NCI-H446 (cell line): ENCODE measurements around the gene GRID2.

Experiments
- DNase-seq, 2 experiments: peaks; one replicate each; lab custom pipeline; 2025; lab: John Stamatoyannopoulos, UW

The GRID2 gene

DNA sequence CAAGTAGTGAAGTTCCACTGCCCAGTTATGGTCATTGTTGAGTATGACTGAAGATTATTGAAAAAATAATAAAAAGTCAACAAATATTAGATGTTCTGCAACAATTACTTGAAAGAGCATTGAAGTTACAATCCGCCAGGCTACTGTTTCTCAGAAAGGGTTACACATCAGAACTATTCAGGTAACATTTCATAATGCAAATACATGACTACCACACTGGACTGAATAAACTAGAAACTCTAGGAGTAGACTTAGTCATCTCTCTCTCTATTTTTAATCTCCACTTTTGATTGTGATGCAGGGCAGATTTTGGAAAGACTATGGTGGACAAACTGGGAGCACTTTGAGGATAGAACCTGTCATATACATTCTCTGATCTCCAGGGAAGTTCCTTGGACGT lies 776.5 kb downstream of the GRID2 start:
- DNase-seq: no peak

DNA sequence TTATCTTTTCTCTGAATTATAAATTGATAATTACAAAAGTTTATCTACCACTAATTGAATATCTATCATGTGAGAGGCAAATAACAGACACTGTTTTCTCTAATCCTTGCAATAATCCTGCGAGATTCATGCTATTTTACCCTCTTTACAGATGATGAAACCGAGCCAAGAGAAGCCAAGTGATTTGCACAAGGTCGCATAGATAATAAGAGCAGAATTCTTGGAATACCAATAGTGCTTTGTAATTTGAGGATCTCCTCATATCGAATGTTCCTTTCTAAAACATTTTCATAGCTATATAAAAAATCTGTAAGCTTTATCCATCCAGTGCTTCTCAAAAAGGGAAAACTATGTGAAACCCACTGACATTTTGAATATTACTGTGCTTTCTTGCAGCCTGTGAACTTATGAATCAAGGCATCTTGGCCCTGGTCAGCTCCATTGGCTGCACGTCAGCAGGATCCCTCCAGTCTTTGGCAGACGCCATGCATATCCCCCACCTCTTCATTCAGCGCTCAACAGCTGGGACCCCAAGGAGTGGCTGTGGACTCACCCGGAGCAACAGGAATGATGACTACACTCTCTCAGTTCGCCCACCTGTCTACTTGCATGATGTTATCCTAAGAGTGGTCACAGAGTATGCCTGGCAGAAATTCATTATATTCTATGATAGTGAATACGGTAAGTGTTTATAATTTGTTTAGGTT lies 781.0 kb downstream of the GRID2 start:
- peak in 1 of 2 experiments; percentile 74 for DNase-seq

DNA sequence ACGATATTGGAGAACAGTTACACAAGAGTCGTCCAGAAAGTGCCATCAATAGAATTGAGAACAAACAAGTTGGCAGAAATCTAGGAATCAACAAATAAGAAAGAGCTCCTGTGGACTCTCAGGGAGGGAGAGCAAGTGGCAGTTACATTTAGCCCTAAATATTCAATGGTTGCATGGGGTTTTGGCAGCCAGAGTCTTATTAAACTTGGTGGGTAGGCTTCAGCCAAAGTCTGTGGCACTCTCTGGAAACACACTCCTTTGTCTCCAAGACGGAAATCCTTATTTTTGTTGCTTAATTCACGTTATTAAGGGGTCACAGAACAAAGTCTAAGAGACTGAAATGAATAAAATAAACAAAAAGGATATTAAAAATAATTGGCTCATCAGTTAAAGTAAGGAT lies 782.6 kb downstream of the GRID2 start:
- peak; percentile 44 to 54 for DNase-seq

DNA sequence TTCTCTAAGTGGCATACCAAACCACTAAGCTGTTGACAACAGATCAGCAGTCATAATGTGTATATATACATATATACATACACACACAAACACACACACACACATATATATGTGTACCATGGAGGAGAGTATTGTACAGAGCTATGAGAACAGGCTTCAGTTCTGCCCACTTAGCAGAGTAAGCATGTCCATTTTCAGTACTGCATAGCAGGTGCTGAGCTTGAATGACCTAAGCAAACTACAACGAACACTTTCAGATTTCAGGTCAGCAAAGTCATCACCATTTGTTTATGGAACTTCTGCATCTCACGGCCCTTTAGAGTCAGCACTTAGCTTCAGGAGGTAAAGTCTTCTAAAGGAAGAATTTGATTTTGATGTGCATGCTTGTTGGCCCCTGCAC lies 789.0 kb downstream of the GRID2 start:
- no peak for DNase-seq

DNA sequence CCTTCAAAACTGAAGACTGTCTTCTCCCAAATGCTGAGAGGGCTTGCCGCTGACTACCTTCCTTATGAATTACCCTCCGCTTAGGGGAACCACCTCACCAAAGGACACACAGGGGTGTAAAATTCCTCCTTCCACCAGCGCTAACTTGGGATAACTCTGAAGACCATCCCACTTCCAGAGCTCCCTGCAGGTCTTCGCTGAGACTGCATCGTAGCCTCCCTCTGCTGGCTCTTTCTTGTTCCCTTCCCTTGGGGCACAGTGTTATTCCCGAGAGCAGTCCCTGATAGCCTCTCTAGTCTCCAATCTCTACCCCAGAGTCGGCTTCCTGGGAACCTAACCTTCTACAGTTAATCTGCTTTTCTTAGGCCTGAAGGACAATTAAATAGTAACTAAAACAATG lies 799.3 kb downstream of the GRID2 start:
- no peak for DNase-seq

DNA sequence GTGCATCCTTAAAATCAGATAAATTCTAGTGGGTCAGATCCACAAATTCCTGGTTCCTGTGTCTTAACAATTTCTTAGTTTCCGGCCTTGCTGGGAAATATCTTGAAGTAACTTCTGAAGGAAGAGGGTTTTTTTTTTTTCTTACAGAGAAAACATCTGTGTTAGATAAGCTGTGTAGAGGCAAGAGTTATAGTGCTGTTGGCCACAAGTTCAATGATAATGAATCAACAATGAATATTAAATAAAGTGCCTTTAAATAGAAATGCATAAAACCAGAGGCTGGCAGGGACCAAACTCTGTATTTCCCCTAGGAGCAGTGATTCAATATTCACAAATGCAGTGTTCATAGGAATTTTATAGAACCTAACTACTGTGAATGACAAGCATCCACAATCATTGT lies 812.9 kb downstream of the GRID2 start:
- DNase-seq: no peak

DNA sequence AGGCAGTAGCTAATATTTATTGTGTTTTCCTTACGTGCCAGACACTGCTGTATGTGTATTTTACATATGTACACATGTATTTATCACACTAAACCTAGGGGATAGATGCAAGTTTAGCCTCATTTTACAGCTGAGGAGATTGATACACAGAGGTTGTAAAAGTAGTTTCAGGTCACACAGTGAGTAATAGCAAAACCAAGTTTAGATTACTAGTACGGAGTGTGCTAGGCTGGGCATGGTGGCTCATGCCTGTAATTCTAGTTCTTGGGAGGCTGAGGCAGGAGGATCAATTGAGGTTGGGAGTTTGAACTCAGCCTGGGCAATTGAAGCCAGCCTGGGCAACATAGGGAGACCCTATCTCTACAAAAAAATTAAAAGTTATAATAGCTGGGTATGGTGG lies 823.7 kb downstream of the GRID2 start:
- DNase-seq: no peak

DNA sequence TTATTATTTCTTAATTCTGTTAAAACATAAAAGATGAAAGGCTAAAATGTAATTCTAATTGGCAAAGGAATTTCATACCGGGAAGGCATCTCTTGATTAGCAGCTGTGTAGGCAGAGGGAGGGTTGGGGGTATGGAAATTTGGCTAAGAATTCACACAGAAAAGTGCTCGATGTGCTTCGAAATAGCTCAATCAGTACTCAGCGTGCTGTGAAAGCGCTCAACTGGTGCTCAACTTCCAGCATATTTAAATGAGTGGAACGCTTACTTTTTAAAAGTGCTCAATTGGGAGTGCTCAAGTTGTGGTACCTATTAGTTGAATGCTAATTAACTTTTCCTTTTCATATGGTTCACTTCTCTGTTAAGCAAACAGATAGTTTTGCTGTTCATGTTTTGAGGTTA lies 828.9 kb downstream of the GRID2 start:
- DNase-seq: no peak

DNA sequence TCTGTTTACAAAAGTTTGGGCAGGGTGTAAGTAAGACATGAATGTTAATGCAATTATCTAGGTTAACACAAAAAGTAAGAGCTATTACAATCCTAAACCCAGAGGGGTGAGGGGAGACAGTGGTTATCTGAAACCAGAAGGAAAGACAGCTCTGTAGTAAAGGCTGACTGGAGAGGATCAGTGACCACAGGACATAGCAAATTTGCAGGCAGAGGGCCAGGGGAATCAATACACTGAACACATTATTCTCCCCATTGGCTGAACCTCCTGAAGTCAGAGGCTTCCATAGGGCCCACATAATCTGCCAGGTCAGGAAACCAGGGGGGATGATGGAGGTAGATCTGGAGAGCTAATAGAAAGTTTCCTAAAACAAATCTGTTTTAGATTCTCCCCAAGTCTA lies 835.4 kb downstream of the GRID2 start:
- no peak for DNase-seq

DNA sequence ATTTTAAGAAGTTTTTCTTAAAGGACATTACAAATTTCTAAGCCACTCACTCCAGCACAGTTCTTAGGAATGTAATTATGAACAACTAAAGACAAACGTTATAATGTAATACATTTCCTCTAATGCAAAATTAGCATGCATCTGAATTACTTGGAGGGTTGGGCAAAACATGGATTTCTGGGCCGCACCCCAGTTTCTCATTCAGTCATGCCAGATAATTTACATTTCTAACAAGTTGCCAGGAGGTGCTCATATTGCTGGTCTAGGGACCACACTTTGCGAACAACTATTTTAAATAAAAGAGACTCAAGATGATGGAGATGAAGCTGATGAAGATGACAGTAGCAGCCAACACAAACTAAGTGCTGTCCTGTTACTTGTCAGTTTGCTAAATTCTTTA lies 840.1 kb downstream of the GRID2 start:
- no peak for DNase-seq

DNA sequence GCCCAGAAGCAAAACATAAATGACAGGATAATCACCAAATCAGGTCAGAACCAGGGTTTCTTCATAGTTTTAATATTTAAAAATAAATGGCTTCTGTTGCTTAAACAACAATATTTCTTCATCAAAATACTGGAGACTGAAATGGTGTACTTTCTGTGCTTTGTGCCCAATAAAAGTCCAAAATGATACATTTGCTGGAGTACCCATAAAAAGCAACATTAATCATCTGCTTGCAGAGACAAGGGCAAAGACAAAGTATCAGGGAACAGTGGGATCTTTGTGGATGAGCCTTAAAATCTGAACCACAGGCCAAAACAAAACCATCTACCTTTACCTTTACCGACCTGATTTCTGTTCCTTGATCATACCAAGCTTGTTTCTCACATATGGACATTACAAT lies 840.9 kb downstream of the GRID2 start:
- DNase-seq: no peak

DNA sequence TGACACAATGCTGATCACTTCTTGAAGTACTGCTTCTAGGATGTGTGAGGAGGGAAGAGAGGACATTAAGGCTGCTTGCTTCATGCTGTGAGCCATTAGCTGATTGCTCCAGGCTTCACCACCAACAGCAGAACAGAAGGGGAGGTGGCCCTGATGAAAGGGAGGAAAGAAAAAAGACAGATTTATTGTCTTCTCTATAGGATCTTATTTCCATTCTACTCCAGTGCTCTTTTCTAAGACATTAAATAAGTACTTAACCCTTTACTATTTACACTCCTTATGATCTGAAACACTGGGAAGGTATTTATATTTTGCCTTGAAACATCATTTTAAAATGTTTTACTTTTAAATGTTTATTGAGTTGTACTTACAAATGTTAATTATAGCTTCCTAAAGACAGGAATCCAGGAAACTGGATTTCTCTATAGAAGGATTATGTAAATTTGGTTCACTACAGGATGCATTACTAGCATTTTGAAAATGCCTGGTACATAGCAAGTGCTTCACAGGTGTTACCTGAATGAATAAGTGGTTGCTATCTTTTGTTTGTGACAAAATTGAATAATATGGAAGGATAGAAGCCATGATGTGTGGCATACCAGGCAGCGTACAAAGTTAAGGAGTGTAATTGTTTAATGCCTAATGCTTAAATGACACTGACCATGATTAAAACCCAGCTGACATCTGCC lies 843.9 kb downstream of the GRID2 start:
- no peak for DNase-seq

DNA sequence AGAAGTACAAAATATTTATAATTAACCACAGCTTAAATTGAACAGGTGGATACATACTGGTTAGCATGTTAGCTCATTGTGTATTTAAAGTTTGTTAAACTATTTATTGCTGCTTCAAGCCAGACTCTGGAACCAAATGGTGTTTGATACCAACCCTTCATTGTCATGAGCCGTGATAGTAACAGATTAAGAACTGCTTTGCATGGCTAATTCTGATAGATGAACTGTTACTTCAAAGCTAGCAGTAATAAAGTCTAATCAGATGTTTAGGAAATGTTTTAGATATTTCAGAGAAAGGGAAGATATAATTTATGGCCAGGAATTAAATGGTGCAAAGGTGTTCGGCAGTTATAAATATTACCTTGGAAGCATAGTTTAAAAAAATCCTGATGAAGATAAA lies 848.7 kb downstream of the GRID2 start:
- no peak for DNase-seq

DNA sequence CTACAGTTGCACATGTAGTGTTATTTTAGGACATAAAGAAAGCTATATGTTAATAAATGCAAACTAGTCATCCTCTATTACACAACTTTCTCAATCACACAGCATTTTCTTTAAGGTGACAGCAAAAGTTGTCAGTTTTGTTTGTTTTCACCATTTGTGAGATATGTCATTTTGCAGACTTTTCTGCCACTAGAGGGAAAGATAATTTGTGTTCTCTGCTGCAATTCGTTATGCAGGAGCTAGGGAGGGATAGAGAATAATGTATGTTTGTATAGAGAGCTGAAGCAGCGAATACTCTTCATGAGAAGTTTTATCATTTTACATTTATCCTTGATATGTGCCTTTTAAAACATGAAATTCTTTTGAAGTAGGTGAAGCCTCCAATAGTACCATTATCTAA lies 854.2 kb downstream of the GRID2 start:
- DNase-seq: no peak

DNA sequence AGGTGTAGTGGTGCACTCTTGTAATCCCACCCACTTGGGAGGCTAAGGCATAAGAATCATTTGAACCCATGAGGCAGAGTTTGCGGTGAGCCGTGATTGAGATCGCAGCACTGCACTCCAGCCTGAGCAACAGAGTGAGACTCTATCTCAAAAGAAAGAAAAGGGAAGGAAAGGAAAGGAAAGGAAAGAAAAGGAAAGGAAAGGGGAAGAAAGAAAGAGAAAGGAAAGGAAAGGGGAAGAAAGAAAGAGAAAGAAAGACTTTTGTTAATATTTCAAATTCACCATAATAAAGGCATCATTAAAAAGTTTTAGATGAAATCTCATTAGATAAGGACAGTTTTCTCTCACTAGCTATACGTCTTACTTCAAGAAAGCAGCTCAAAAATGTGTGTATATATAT lies 864.3 kb downstream of the GRID2 start:
- no peak for DNase-seq

DNA sequence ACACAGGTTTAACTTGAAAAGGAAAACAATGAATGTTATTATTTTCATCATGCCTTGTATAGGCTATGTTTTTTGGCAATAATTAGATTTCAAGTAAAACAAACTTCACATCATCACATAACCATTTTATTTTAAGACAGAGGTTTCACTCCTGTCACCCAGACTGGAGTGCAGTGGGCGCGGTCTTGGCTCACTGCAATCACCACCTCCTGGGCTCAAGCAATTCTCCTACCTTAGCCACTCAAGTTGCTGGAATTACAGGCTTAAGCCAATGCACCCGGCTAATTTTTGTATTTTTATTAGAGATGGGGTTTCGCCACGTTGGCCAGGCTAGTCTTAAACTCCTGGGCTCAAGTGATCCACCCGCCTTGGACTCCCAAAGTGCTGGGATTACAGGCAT lies 866.2 kb downstream of the GRID2 start:
- DNase-seq: no peak

DNA sequence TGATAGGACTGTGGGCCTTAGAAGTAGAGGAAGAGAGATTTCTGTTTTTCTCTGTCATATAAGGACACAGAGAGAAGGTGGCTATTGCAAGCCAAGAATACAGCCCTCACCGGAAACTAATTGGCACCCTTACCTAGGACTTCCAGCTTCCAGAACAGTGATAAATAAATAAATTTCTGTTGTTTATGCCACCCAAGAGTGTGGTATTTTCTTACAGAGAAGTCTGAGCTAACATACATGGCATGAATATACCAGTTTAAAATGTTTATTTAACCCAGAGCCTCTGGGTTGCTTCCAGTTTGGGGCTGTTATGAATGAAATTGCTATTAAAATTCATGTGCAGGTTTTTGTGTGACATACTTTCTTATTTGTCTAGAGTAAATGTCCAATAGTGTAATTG lies 870.8 kb downstream of the GRID2 start:
- DNase-seq: peak in 1 of 2 experiments; percentile 10

DNA sequence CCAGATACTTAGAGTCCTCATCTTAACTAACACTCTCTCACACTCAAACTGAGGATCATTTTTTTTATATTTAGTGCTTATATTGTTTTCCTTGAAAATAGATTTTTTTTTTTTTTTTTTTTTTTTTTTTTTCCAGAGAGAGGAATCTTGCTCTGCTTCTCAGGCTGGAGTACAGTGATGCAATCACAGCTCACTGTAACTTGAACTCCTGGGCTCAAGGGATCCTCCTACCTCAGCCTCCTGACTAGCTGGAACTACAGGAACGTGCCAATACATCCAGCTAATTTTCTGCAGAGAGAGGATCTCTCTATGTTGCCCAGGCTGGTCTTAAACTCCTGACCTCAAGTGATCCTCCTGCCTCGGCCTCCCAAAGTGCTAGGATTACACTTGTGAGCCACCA lies 874.5 kb downstream of the GRID2 start:
- DNase-seq: no peak

DNA sequence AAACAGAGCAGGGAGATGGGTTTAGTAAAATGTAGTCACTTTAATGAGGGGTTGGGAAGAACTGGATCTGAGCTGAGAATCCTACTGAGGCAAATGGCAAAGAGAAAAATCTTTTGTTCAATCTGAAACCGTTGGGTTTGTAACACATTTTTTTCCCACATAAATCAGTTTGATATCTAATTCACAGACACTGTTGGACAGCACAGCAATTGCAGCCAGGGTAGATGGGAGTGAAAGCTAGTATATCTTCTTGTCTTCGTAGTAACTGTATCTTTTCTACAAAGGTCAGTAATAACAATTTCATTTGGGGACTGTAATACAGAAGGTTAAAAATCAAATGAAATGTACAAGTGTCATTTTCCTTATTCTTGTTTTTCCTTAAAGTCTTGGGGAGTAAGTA lies 875.3 kb downstream of the GRID2 start:
- DNase-seq: no peak

DNA sequence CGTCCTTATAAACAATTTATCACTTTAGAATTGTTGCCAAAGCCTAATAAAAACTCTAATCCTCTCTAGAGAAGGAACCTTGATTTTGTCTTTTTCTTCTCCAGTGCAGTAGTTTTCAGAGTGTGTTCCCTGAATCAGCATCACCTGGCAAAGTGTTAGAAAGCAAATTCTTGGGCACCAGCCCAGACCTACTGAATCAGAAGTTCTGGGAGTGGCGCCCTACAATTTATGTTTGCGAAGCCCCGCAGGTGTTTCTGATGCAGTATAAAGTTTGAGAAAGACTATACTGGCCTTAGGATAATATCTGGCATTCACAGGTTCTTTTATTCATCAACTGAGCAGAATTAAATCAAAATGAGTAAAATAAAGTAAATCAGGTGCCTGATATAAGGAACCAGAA lies 879.0 kb downstream of the GRID2 start:
- DNase-seq: peak in 1 of 2 experiments; percentile 17

DNA sequence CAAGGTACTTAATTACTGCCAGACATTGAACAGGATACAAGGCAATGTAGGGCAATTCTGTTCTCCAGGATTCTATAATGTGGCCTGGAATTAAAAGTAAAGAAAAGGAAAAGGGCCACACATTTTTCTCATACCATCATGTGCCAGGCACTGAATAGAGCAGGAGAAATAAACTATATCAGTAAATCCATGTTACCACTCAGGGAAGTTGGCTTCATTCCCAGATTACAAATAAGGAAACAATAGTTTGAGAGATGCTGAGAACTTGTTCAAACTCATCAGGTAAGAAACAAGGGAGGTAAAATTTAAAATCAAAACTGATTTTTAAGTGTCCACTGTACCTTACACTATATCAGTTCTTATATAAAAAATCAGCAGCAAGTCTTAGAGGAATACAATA lies 879.8 kb downstream of the GRID2 start:
- peak; percentile 46 for DNase-seq

DNA sequence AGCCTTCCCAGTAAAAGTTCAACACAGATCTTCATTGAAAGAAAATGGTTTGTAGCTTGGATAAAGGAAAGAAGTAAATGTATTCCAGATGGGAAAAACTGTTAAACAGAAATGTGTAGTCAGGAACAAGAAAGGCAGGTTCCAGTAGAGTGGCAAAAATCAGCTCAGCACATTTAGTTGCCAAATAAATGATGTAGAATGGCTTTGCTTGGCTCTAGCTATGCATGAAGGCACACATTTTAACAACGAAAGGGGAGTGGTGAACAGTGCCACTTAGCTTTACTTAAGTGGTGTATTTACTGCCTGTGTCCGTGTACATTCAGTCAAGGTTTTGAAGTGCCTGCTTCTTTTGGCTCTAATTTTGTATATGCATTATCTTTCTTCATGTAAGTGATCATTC lies 880.3 kb downstream of the GRID2 start:
- peak; percentile 50 to 73 for DNase-seq

DNA sequence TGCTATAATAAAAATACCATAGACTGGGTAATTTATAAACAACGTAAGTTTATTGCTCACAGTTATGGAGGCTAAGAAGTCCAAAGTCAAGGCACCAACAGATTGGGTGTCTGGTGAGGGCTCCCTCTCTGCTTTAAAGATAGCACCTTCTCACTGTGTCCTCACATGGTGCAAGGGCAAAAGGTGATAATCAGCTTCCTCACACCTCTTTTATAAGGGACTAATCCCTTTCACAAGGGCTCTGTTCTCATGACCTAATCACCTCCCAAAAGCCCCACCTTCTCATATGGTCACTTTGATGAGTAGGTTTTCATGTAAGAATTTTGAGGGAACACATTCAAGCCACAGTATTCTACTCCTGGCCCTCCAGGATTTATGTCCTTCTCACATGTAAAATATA lies 883.1 kb downstream of the GRID2 start:
- DNase-seq: no peak

DNA sequence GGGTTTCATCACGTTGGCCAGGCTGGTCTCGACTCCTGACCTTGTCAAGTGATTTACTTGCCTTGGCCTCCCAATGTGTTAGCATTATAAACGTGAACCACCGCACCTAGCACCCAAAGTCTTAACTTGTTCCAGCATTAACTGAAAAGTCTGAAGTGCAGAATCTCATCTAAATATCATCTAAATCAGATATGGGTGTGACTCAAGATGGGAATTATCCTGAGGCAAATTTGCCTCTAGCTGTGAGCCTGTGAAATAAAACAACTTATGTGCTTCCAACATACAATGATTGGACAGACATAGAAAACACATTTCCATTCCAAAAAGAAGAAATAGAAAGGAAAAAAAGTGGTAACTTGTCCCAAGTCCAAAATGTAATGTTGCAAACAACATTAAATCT lies 883.7 kb downstream of the GRID2 start:
- no peak for DNase-seq
